Right lobe of liver (tissue), 4 donors: ENCODE measurements around the gene NCOA1.
"Not testable (repeated sequence)": the region's sequence is repeated elsewhere in the genome, so short reads cannot be mapped to it uniquely, and the experiment has no call there.

Experiments used
- POLR2A ChIP-seq: fragments of 450-650 bp; IDR thresholded peaks from one replicate; pipeline ENCODE4 v1.6.1; 2017; ENCODE audit warnings: antibody characterized with exemption, mild to moderate bottlenecking
- TF ChIP-seq, protein P1 (sequence below), 4 donors: fragments of 200-600 bp in 3 of 4; fragments of 450-650 bp in 1 of 4; IDR thresholded peaks; one replicate each; pipeline versions ENCODE4 v1.5.1 to v1.8.0; 2016 to 2022; ENCODE audit warnings: antibody characterized with exemption in 4 of 4, mild to moderate bottlenecking in 2 of 4
- donor health status: DM: no; HTN: no; CAD: no.
- donor health status: DM: no; HTN: no; CAD: no.
- donor health status: DM: no; HTN: yes; CAD: no.

DNA sequence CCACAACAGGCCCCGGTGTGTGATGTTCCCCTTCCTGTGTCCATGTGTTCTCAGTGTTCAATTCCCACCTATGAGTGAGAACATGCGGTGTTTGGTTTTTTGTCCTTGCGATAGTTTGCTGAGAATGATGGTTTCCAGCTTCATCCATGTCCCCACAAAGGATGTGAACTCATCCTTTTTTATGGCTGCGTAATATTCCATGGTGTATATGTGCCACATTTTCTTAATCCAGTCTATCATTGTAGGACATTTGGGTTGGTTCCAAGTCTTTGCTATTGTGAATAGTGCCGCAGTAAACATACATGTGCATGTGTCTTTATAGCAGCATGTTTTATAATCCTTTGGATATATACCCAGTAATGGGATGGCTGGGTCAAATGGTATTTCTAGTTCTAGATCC lies 309.4 kb downstream of the NCOA1 start:
- TF ChIP-seq, protein P1, sequence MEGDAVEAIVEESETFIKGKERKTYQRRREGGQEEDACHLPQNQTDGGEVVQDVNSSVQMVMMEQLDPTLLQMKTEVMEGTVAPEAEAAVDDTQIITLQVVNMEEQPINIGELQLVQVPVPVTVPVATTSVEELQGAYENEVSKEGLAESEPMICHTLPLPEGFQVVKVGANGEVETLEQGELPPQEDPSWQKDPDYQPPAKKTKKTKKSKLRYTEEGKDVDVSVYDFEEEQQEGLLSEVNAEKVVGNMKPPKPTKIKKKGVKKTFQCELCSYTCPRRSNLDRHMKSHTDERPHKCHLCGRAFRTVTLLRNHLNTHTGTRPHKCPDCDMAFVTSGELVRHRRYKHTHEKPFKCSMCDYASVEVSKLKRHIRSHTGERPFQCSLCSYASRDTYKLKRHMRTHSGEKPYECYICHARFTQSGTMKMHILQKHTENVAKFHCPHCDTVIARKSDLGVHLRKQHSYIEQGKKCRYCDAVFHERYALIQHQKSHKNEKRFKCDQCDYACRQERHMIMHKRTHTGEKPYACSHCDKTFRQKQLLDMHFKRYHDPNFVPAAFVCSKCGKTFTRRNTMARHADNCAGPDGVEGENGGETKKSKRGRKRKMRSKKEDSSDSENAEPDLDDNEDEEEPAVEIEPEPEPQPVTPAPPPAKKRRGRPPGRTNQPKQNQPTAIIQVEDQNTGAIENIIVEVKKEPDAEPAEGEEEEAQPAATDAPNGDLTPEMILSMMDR (IDR thresholded peaks at IDR 0.05): not testable (repeated sequence)
- not testable (repeated sequence) for TF ChIP-seq POLR2A
